Kidney (tissue), 11 donors: ENCODE measurements around the gene BET1L. TPM values are rescaled to one million over a fixed set of nuclear protein-coding genes. Genes with fewer than 3 reads are reported as not detected.
"Not testable (repeated sequence)": the region's sequence is repeated elsewhere in the genome, so short reads cannot be mapped to it uniquely, and the experiment has no call there.

Source experiments
- DNase-seq, 5 donors: peaks; one replicate each; pipeline ENCODE4 v3.0.0-alpha.2; 2013 to 2020
- FAIRE-seq: peaks from 2 replicates; lab custom pipeline; 2012; peaks lifted over from hg19 to GRCh38; lab: Jason Lieb, UNC
- H3K27ac ChIP-seq, 2 donors: one replicate each; pipeline ENCODE4 v1.7.0; 2013; ENCODE audit warnings: low read depth in 2 of 2, low read length in 2 of 2, inconsistent platforms in 1 of 2
- H3K27me3 ChIP-seq: one replicate; pipeline ENCODE4 v1.7.1; 2013; ENCODE audit warnings: low read length, inconsistent platforms; ENCODE audit not compliant: control insufficient read depth, insufficient read depth
- H3K36me3 ChIP-seq, 3 donors: one replicate each; pipeline versions ENCODE4 v1.7.0 to v1.7.1; 2013; ENCODE audit warnings: low read length in 3 of 3, control low read depth in 1 of 3, inconsistent platforms in 1 of 3; ENCODE audit not compliant: insufficient read depth in 3 of 3, control insufficient read depth in 2 of 3
- H3K4me1 ChIP-seq, 3 donors: one replicate each; pipeline versions ENCODE4 v1.7.0 to v1.7.1; 2013; ENCODE audit warnings: low read length in 3 of 3, inconsistent platforms in 1 of 3, low read depth in 1 of 3; ENCODE audit not compliant: control insufficient read depth in 2 of 3, insufficient read depth in 2 of 3
- H3K4me3 ChIP-seq, 3 donors: one replicate each; pipeline versions ENCODE4 v1.7.0 to v1.8.1; 2013; ENCODE audit warnings: low read length in 3 of 3, control low read depth in 1 of 3, inconsistent platforms in 1 of 3
- H3K9ac ChIP-seq, 3 donors: one replicate each; pipeline versions ENCODE4 v1.7.0 to v1.7.1; 2013; ENCODE audit warnings: low read length in 3 of 3, control low read depth in 1 of 3, inconsistent platforms in 1 of 3
- H3K9me3 ChIP-seq, 3 donors: one replicate each; pipeline versions ENCODE4 v1.7.0 to v1.7.1; 2013; ENCODE audit warnings: low read length in 3 of 3, control low read depth in 1 of 3, inconsistent platforms in 1 of 3; ENCODE audit not compliant: control insufficient read depth in 2 of 3, insufficient read depth in 1 of 3
- intact Hi-C: fragments of 100-400 bp; cut with DNase I; formaldehyde crosslinking; loops from one replicate; pipeline ENCODE4 v1.11.1; 2022
- polyA plus RNA-seq: library from polyadenylated mRNA; stranded (reverse); fragments of 350-450 nt; fragmentation: Illumina TruSeq; extraction: RNeasy Lipid Tissue Mini Kit (QIAGEN cat#74804); gene quantifications from one replicate; pipeline ENCODE4 v1.2.3, GENCODE V29; 2014; ENCODE audit warnings: low read depth, low replicate concordance; ENCODE audit not compliant: insufficient read depth
- total RNA-seq: library from RNA; stranded (reverse); fragmentation: NEBNext Ultra II Directional; extraction: Animal tissue kit (Norgen Biotek cat#: 25700); gene quantifications from one replicate; pipeline ENCODE4 v1.2.1, GENCODE V29; 2021
- donor health status: control.
- donor health status: control.
- donor health status: DM: yes; HTN: yes; CAD: no.
- donor health status: Normal renal cell carcinoma (clear cell type).

Gene BET1L
- total and polyA plus RNA-seq, 2 donors from 2014 or later, result 43.9 to 56.5 TPM

DNA sequence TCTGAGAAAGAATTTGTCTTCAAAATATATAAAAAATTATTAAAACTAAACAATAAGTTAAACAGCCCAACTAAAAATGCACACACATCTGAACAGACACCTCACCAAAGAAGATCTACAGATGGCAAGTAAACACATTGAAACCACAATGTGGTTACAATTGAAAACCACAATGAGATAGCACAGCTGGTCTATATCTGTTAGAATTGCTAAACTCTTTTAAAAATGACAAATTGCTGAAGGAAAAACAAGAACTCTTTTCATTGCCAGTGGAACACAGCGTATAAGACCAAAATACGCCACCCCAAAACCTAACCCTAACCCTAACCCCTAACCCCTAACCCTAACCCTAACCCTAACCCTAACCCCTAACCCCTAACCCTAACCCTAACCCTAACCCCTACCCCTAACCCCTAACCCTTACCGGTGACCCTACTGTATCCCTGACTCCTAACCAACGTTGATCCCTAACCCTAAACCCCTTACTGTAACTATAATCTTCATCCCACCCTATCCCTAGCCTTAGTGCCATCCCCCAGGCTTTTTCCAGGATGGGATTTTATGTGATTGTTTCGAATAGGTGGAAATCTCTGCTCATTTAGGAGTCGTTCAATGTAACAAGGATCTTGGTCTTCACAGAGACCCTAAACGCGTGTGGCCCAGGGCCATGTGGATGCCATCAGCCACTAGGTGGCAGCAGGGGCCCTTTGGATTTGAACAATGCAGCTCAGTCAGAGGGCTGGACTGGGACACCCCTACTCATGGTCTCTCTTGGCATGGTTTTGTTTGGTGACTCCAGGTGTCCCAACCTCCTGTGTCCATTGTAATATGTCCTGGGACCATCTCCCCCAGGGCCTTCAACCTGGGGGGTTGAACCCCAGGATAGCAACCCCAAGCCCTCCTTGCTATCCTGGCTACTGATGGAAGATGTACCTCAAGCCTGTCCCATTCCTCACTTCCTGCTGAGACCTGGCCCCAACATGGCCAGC, 15.4 kb downstream of the BET1L start:
- H3K27me3 ChIP-seq, H3K9me3 ChIP-seq, intact Hi-C loops, H3K9ac ChIP-seq, H3K27ac ChIP-seq, FAIRE-seq, H3K4me1 ChIP-seq, H3K36me3 ChIP-seq, H3K4me3 ChIP-seq: not testable (repeated sequence)
- peak in 2 of 5 donors; percentile 30 to 83 for DNase-seq

DNA sequence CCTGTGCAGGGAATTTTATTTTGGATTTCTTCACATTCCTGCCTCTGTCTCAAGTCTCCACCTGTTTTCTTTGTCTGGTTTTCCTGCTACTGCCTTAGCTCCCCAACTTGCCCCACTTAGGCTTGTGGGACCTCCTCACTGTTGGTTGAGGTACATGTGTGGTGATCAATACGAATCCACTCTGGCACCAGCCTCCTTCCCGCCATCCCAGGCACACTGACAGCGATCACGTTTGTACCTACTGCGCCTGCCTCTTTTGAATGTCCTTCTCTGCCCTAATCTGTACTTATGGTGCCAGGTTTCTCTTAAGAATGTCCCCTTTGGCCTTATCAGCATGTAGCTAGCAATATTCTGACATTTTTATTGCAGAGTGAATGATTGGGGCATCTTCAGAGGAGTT, 16.7 kb downstream of the BET1L start:
- H3K36me3 ChIP-seq, intact Hi-C loops, H3K27me3 ChIP-seq, H3K9ac ChIP-seq, H3K27ac ChIP-seq, H3K4me1 ChIP-seq, FAIRE-seq, H3K4me3 ChIP-seq, H3K9me3 ChIP-seq: not testable (repeated sequence)
- DNase-seq, result peak in 1 of 5 donors; percentile 59

DNA sequence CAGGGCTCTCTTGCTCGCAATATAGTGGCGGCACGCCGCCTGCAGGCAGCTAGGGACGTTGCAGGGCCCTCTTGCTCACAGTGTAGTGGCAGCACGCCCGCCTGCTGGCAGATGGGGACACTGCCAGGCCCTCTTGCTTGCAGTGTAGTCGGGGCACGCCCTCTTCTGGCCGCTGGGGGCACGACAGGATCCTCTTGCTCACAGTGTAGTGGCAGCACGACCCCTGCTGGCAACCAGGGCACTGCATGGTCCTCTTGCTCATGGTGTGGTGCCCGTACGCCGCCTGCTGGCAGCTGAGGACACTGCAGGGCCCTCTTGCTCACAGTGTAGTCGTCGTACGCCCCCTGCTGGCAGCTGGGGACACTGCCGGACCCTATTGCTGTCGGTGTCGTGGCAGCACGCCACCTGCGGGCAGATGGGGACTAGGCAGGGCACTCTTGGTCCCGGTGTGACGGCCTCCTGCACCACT, 17.3 kb downstream of the BET1L start:
- DNase-seq, result peak in 1 of 5 donors; percentile 62

DNA sequence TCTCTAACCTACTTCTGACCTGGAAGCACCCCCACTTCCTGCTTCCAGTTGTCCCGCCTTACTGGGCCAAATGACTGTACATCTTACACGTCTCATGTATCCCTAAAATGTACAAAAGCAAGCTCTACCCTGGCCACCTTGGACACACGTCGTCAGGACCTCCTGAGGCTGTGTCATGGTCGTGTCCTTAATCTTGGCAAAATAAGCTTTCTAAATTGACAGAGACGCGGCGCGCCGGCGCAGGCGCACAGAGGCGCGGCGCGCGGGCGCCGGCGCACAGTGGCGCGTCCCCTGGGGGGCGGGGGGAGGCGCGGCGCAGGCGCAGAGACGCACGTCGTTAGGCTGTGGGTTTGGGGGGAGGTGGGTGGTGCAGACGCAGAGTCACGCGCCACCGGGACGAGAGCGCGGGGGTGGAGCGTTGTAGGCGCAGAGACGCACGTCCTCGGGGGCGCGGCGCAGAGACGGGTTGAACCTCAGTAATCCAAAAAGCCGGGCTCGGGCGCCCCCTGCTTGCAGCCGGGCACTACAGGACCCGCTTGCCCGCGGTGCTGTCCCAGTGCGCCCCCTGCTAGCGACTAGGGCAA, 17.9 kb downstream of the BET1L start:
- peak in 3 of 5 donors; percentile 1 to 70 (median 47) for DNase-seq
- H3K27me3 ChIP-seq, FAIRE-seq, H3K9me3 ChIP-seq, H3K36me3 ChIP-seq, intact Hi-C loops, H3K4me3 ChIP-seq, H3K9ac ChIP-seq, H3K4me1 ChIP-seq, H3K27ac ChIP-seq: not testable (repeated sequence)

More for the DNA sequence above, 17.3 kb downstream of the BET1L start:
- H3K36me3 ChIP-seq, H3K27me3 ChIP-seq, H3K9me3 ChIP-seq, FAIRE-seq, H3K4me1 ChIP-seq, H3K9ac ChIP-seq, H3K27ac ChIP-seq, intact Hi-C loops, H3K4me3 ChIP-seq: not testable (repeated sequence)

DNA sequence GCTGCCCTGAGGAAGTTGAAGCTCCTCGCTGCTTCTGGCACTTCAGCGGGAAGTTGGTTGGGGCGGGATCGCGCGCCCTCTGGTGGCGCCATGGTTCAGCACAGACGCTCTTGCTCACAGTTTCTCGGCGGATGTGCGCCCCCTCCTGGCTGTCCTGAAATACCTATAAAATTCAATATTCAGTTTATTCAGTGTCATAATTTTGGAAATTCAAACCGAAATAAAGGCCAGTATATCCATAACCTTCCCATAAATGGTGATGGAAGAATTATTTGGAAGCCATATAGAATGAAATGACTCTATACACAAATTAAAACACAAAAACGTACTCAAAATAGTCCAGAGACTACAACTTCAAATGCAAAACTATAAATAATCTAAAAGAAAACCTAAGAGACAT, 27.0 kb downstream of the BET1L start:
- H3K27ac ChIP-seq, H3K4me3 ChIP-seq, intact Hi-C loops, H3K9ac ChIP-seq, H3K4me1 ChIP-seq, H3K36me3 ChIP-seq, FAIRE-seq, H3K9me3 ChIP-seq, H3K27me3 ChIP-seq, DNase-seq: not testable (repeated sequence)

Other genes with a start within 250 kb of the BET1L start
- gene SCGB1C1, start 14.3 kb downstream of the BET1L start, total RNA-seq, result not detected
- not detected for gene SCGB1C1, start 14.3 kb downstream of the BET1L start, polyA plus RNA-seq
- gene RIC8A, start 309 bp upstream of the BET1L start, total RNA-seq, result 92.1 TPM
- gene RIC8A, start 309 bp upstream of the BET1L start, polyA plus RNA-seq, result 52.3 TPM
- 28.3 TPM for gene SIRT3, start 28.9 kb upstream of the BET1L start, total RNA-seq
- 28.7 TPM for gene SIRT3, start 28.9 kb upstream of the BET1L start, polyA plus RNA-seq
- 87.7 TPM for gene PSMD13, start 29.6 kb upstream of the BET1L start, total RNA-seq
- 115 TPM for gene PSMD13, start 29.6 kb upstream of the BET1L start, polyA plus RNA-seq
- gene NLRP6, start 71.0 kb upstream of the BET1L start, total RNA-seq, result 1.6 TPM
- 0.32 TPM for gene NLRP6, start 71.0 kb upstream of the BET1L start, polyA plus RNA-seq
- 64.1 TPM for gene PGGHG, start 81.7 kb upstream of the BET1L start, total RNA-seq
- 16.1 TPM for gene PGGHG, start 81.7 kb upstream of the BET1L start, polyA plus RNA-seq
- gene IFITM5, start 92.1 kb upstream of the BET1L start, total RNA-seq, result not detected
- gene IFITM5, start 92.1 kb upstream of the BET1L start, polyA plus RNA-seq, result not detected
- 1,111 TPM for gene IFITM2, start 100.4 kb upstream of the BET1L start, total RNA-seq
- 814 TPM for gene IFITM2, start 100.4 kb upstream of the BET1L start, polyA plus RNA-seq
- 440 TPM for gene IFITM1, start 106.6 kb upstream of the BET1L start, total RNA-seq
- 248 TPM for gene IFITM1, start 106.6 kb upstream of the BET1L start, polyA plus RNA-seq
- 1,286 TPM for gene IFITM3, start 113.5 kb upstream of the BET1L start, total RNA-seq
- 1,281 TPM for gene IFITM3, start 113.5 kb upstream of the BET1L start, polyA plus RNA-seq
- 1.4 TPM for gene B4GALNT4, start 162.1 kb upstream of the BET1L start, total RNA-seq
- 0.82 TPM for gene B4GALNT4, start 162.1 kb upstream of the BET1L start, polyA plus RNA-seq
- gene PKP3, start 186.8 kb upstream of the BET1L start, total RNA-seq, result 3.6 TPM
- 1.9 TPM for gene PKP3, start 186.8 kb upstream of the BET1L start, polyA plus RNA-seq
- gene SIGIRR, start 207.6 kb upstream of the BET1L start, total RNA-seq, result 89.1 TPM
- 181 TPM for gene SIGIRR, start 207.6 kb upstream of the BET1L start, polyA plus RNA-seq
- gene ANO9, start 234.6 kb upstream of the BET1L start, total RNA-seq, result 21.8 TPM
- gene ANO9, start 234.6 kb upstream of the BET1L start, polyA plus RNA-seq, result 11.3 TPM
- 28.5 TPM for gene PTDSS2, start 242.9 kb upstream of the BET1L start, total RNA-seq
- gene PTDSS2, start 242.9 kb upstream of the BET1L start, polyA plus RNA-seq, result 37.7 TPM